HEK293T (cell line): ENCODE measurements around the gene HDAC5.

Experiments
- FOXA1 ChIP-seq: fragments of 450-650 bp; IDR thresholded peaks from 2 replicates; pipeline ENCODE4 v1.6.1; 2016; ENCODE audit warnings: mild to moderate bottlenecking
- HDGF ChIP-seq: fragments of 450-650 bp; IDR thresholded peaks from 2 replicates; pipeline ENCODE4 v1.6.1; 2017; ENCODE audit warnings: antibody characterized with exemption, borderline replicate concordance
- L3MBTL2 ChIP-seq: fragments of 450-650 bp; conservative IDR thresholded peaks from 2 replicates; pipeline ENCODE4 v1.6.1; 2016; ENCODE audit warnings: mild to moderate bottlenecking
- NFRKB ChIP-seq: fragments of 450-650 bp; IDR thresholded peaks from 2 replicates; pipeline ENCODE4 v1.6.1; 2016; ENCODE audit warnings: mild to moderate bottlenecking, moderate library complexity
- SP1 ChIP-seq: fragments of 450-650 bp; IDR thresholded peaks from 2 replicates; pipeline ENCODE4 v1.6.1; 2017
- SUZ12 ChIP-seq: fragments of 450-650 bp; IDR thresholded peaks from 2 replicates; pipeline ENCODE4 v1.6.1; 2016; ENCODE audit warnings: mild to moderate bottlenecking

GRCh38 chr17:44053125-44053872, 70.1 kb downstream of the HDAC5 start:
- TF ChIP-seq HDGF (no peak), L3MBTL2 (no peak), SUZ12 (no peak), NFRKB (no peak), FOXA1 (no peak), SP1 (no peak)
